ENCODE data around the gene MUC13.

DNA sequence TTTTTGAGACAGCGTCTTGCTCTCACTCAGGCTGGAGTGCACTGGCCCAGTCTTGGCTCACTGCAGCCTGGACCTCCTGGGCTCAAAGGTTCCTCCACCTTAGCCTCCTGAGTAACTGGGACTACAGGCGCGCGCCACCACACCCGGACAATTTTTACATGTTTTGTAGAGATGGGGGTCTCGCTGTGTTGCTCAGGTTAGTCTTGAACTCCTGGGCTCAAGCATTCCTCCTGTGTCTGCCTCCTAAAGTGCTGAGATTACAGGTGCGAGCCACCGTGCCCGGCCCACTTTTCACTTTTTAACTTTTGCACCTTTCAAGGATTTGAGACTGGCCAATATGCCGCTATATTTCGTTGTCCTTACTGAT lies 46.6 kb downstream of the MUC13 start:
- TF ChIP-seq TAF1 (IDR thresholded peaks at IDR 0.05; ENCODE audit: low read depth) (no peak), NFIC (IDR thresholded peaks at IDR 0.05) (no peak), TEAD4 (IDR thresholded peaks at IDR 0.05) (no peak), CEBPB (IDR thresholded peaks at IDR 0.05) (no peak), RAD21 (IDR thresholded peaks at IDR 0.05; ENCODE audit: low read depth) (no peak), REST (IDR thresholded peaks at IDR 0.05; ENCODE audit: low read depth) (no peak), CREB1 (IDR thresholded peaks at IDR 0.05; ENCODE audit: low read depth) (no peak), EP300 (IDR thresholded peaks at IDR 0.05; ENCODE audit: borderline replicate concordance) (no peak), MAX (IDR thresholded peaks at IDR 0.05) (no peak), ZBTB7A (IDR thresholded peaks at IDR 0.05; ENCODE audit: low read depth) (no peak), YY1 (IDR thresholded peaks at IDR 0.05; ENCODE audit: low read depth) (no peak), EGR1 (IDR thresholded peaks at IDR 0.05) (no peak), TCF12 (IDR thresholded peaks at IDR 0.05; ENCODE audit: low read depth) (no peak)
- TF ChIP-seq, protein P1, sequence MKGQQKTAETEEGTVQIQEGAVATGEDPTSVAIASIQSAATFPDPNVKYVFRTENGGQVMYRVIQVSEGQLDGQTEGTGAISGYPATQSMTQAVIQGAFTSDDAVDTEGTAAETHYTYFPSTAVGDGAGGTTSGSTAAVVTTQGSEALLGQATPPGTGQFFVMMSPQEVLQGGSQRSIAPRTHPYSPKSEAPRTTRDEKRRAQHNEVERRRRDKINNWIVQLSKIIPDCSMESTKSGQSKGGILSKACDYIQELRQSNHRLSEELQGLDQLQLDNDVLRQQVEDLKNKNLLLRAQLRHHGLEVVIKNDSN (IDR thresholded peaks at IDR 0.05): no peak

Measured in Ishikawa (cell line).